ENCODE data around the gene FALEC. TPM values are rescaled to one million over a fixed set of nuclear protein-coding genes. Genes with fewer than 3 reads are reported as not detected.
"Not testable (repeated sequence)": the region's sequence is repeated elsewhere in the genome, so short reads cannot be mapped to it uniquely, and the experiment has no call there.

The FALEC gene
- polyA plus RNA-seq, 1 donor (not counting 4 experiments of a cell fraction or from before 2014, with no cell fraction given) = 0.12 TPM

DNA sequence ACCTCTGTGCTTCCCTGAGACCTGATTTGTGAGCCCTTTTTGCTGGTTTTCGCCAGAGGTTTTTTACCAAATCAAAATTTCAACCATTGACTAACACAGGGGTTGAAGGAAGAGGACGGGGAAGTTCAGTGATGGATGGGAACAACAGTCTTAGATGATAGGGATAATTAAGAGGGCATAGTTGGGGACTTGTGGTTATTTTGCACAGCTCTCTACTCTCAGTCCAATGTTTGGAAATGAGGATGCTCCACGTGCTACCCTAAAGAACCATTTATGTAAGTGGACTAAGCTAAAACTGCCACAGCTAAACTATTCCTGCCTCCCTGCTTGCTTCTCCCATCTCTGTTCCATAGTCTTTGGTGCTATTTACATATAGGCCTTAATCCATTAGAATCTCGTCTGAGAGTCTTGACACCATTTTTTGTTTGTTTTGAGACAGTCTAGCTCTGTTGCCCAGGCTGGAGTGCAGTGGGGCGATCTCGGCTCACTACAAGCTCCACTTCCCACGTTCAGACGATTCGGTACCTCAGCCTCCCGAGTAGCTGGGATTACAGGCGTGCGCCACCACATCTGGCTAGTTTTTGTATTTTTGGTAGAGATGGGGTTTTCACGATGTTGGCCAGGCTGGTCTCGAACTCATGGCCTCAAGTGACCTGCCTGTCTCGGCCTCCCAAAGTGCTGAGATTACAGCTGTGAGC lies 64.5 kb downstream of the FALEC start:
- Histone ChIP-seq H3K9me3 (ENCODE audit: control insufficient read depth, low read depth, low read length) (no peaks in the 10 kb centered on the region), H3K4me1 (ENCODE audit: control insufficient read depth, extremely low read depth, insufficient read depth, low read length) (peaks cover 17% of the 10 kb centered on the region), H4K20me1 (ENCODE audit: control insufficient read depth, extremely low read depth, insufficient read depth, low read length) (peaks cover 36% of the 10 kb centered on the region), H3K9me1 (ENCODE audit: control insufficient read depth, extremely low read depth, insufficient read depth, low read length) (no peaks in the 10 kb centered on the region), H3K4me3 (ENCODE audit: control insufficient read depth in 2 of 3, extremely low read depth in 1 of 3, insufficient read depth in 2 of 3, low read depth in 1 of 3, low read length in 3 of 3) (peak overlapping the region; percentile 66 to 98 (median 90)), H3K27me3 (ENCODE audit: control insufficient read depth, extremely low read depth, insufficient read depth, low read length) (no peaks in the 10 kb centered on the region), H3K9ac (ENCODE audit: control insufficient read depth, extremely low read depth, insufficient read depth, low read length) (peak overlapping the region; percentile 99), H2AFZ (ENCODE audit: control insufficient read depth, low read length) (peak overlapping the region; percentile 5), H3K27ac (ENCODE audit: control insufficient read depth, insufficient read depth, low read length) (peak overlapping the region; percentile 88), H3K79me2 (ENCODE audit: control insufficient read depth, insufficient read depth, low read length) (peaks cover 49% of the 10 kb centered on the region), H3K4me2 (ENCODE audit: control insufficient read depth, extremely low read depth, insufficient read depth, low read depth, low read length) (peak overlapping the region; percentile 81), H3K36me3 (ENCODE audit: control insufficient read depth in 2 of 2, extremely low read depth in 1 of 2, insufficient read depth in 2 of 2, low read length in 2 of 2) (peaks cover 14 to 38% of the 10 kb centered on the region in 2 experiments)
- FAIRE-seq = no peak
- TF ChIP-seq EZH2 (IDR thresholded peaks at IDR 0.05; ENCODE audit: low read length) = no peak
- TF ChIP-seq, protein P1, sequence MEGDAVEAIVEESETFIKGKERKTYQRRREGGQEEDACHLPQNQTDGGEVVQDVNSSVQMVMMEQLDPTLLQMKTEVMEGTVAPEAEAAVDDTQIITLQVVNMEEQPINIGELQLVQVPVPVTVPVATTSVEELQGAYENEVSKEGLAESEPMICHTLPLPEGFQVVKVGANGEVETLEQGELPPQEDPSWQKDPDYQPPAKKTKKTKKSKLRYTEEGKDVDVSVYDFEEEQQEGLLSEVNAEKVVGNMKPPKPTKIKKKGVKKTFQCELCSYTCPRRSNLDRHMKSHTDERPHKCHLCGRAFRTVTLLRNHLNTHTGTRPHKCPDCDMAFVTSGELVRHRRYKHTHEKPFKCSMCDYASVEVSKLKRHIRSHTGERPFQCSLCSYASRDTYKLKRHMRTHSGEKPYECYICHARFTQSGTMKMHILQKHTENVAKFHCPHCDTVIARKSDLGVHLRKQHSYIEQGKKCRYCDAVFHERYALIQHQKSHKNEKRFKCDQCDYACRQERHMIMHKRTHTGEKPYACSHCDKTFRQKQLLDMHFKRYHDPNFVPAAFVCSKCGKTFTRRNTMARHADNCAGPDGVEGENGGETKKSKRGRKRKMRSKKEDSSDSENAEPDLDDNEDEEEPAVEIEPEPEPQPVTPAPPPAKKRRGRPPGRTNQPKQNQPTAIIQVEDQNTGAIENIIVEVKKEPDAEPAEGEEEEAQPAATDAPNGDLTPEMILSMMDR (optimal IDR thresholded peaks at IDR 0.05 in 1 of 3, IDR thresholded peaks at IDR 0.05 in 1 of 3, conservative IDR thresholded peaks at IDR 0.05 in 1 of 3; ENCODE audit: extremely low read depth in 1 of 3, insufficient read depth in 2 of 3, low read length in 3 of 3) = no peak
- no peak for DNase-seq (ENCODE audit: low read depth, low spot score)
- dilution Hi-C loops (cut with MboI; ENCODE audit: extremely low pct_ligation_motif_present, low sequenced_read_pairs) = no loop called here

DNA sequence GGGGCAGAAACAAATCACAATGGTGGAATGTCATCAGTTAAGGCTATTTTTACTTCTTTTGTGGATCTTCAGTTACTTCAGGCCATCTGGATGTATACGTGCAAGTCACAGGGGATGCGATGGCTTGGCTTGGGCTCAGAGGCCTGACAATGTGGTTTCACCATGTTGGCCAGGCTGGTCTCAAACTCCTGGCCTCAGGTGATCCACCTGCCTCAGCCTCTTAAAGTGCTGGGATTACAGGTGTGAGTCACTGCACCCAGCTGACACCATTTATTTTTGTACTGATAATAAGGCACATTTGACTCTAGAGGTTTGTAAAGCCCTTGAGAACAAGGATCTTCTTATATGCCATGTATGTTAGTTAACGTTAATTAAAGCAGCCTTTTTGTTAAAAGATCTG lies 65.4 kb downstream of the FALEC start:
- H3K9me3 ChIP-seq (ENCODE audit: control insufficient read depth, low read depth, low read length); H3K27me3 ChIP-seq (ENCODE audit: control insufficient read depth, extremely low read depth, insufficient read depth, low read length); H3K9me1 ChIP-seq (ENCODE audit: control insufficient read depth, extremely low read depth, insufficient read depth, low read length); H3K4me3 ChIP-seq (ENCODE audit: control insufficient read depth in 2 of 3, extremely low read depth in 1 of 3, insufficient read depth in 2 of 3, low read depth in 1 of 3, low read length in 3 of 3); DNase-seq (ENCODE audit: low read depth, low spot score); H2AFZ ChIP-seq (ENCODE audit: control insufficient read depth, low read length); H3K4me1 ChIP-seq (ENCODE audit: control insufficient read depth, extremely low read depth, insufficient read depth, low read length); dilution Hi-C loops (cut with MboI; ENCODE audit: extremely low pct_ligation_motif_present, low sequenced_read_pairs); H3K4me2 ChIP-seq (ENCODE audit: control insufficient read depth, extremely low read depth, insufficient read depth, low read depth, low read length); H3K9ac ChIP-seq (ENCODE audit: control insufficient read depth, extremely low read depth, insufficient read depth, low read length); H3K27ac ChIP-seq (ENCODE audit: control insufficient read depth, insufficient read depth, low read length); FAIRE-seq: not testable (repeated sequence)
- Histone ChIP-seq H3K79me2 (ENCODE audit: control insufficient read depth, insufficient read depth, low read length) (peaks cover 41% of the 10 kb centered on the region), H4K20me1 (ENCODE audit: control insufficient read depth, extremely low read depth, insufficient read depth, low read length) (peaks cover 28% of the 10 kb centered on the region), H3K36me3 (ENCODE audit: control insufficient read depth in 2 of 2, extremely low read depth in 1 of 2, insufficient read depth in 2 of 2, low read length in 2 of 2) (peaks cover 9 to 29% of the 10 kb centered on the region in 2 experiments)

DNA sequence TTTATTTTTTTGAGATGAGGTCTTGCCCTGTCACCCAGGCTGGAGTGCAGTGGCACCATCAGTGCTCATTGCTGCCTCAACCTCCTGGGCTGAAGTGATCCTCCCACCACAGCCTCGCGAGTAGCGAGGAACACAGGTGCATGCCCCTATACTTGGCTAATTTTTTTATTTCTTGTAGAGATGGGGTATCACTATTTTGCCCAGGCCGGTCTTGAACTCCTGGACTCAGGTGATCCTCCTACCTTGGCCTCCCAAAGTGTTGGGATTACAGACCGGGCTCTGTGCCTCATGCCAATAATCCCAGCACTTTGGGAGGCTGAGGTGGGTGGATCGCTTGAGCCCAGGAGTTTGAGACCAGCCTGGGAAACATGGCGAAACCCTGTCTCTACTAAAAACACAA lies 65.9 kb downstream of the FALEC start:
- H3K4me2 ChIP-seq (ENCODE audit: control insufficient read depth, extremely low read depth, insufficient read depth, low read depth, low read length); H3K9ac ChIP-seq (ENCODE audit: control insufficient read depth, extremely low read depth, insufficient read depth, low read length); H3K9me1 ChIP-seq (ENCODE audit: control insufficient read depth, extremely low read depth, insufficient read depth, low read length); H3K27me3 ChIP-seq (ENCODE audit: control insufficient read depth, extremely low read depth, insufficient read depth, low read length); H3K4me3 ChIP-seq (ENCODE audit: control insufficient read depth in 2 of 3, extremely low read depth in 1 of 3, insufficient read depth in 2 of 3, low read depth in 1 of 3, low read length in 3 of 3); FAIRE-seq; H3K27ac ChIP-seq (ENCODE audit: control insufficient read depth, insufficient read depth, low read length); H3K4me1 ChIP-seq (ENCODE audit: control insufficient read depth, extremely low read depth, insufficient read depth, low read length); H2AFZ ChIP-seq (ENCODE audit: control insufficient read depth, low read length); H3K9me3 ChIP-seq (ENCODE audit: control insufficient read depth, low read depth, low read length); dilution Hi-C loops (cut with MboI; ENCODE audit: extremely low pct_ligation_motif_present, low sequenced_read_pairs); DNase-seq (ENCODE audit: low read depth, low spot score): not testable (repeated sequence)
- Histone ChIP-seq H3K79me2 (ENCODE audit: control insufficient read depth, insufficient read depth, low read length) (peaks cover 36% of the 10 kb centered on the region), H3K36me3 (ENCODE audit: control insufficient read depth in 2 of 2, extremely low read depth in 1 of 2, insufficient read depth in 2 of 2, low read length in 2 of 2) (peaks cover 8 to 24% of the 10 kb centered on the region in 2 experiments), H4K20me1 (ENCODE audit: control insufficient read depth, extremely low read depth, insufficient read depth, low read length) (peaks cover 23% of the 10 kb centered on the region)

DNA sequence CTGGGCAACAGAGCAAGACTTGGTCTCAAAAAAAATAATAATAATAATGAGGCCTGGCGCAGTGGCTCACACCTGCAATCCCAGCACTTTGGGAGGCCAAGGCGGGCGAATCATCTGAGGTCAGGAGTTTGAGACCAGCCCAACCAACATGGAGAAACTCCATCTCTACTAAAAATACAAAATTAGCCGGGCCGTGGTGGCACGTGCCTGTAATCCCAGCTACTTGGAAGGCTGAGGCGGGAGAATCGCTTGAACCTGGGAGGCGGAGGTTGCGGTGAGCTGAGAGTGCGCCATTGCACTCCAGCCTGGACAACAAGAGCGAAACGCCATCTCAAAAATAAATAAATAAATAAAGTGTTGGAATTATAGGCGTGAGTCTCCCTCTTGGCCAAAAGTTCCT lies 66.4 kb downstream of the FALEC start:
- FAIRE-seq; H3K9me1 ChIP-seq (ENCODE audit: control insufficient read depth, extremely low read depth, insufficient read depth, low read length); H3K9ac ChIP-seq (ENCODE audit: control insufficient read depth, extremely low read depth, insufficient read depth, low read length); H3K4me1 ChIP-seq (ENCODE audit: control insufficient read depth, extremely low read depth, insufficient read depth, low read length); H3K4me3 ChIP-seq (ENCODE audit: control insufficient read depth in 2 of 3, extremely low read depth in 1 of 3, insufficient read depth in 2 of 3, low read depth in 1 of 3, low read length in 3 of 3); H3K27ac ChIP-seq (ENCODE audit: control insufficient read depth, insufficient read depth, low read length); H3K27me3 ChIP-seq (ENCODE audit: control insufficient read depth, extremely low read depth, insufficient read depth, low read length); dilution Hi-C loops (cut with MboI; ENCODE audit: extremely low pct_ligation_motif_present, low sequenced_read_pairs); H3K4me2 ChIP-seq (ENCODE audit: control insufficient read depth, extremely low read depth, insufficient read depth, low read depth, low read length); H2AFZ ChIP-seq (ENCODE audit: control insufficient read depth, low read length); H3K9me3 ChIP-seq (ENCODE audit: control insufficient read depth, low read depth, low read length); DNase-seq (ENCODE audit: low read depth, low spot score): not testable (repeated sequence)
- H4K20me1 ChIP-seq (ENCODE audit: control insufficient read depth, extremely low read depth, insufficient read depth, low read length) = peaks cover 18% of the 10 kb centered on the region
- peaks cover 7 to 20% of the 10 kb centered on the region in 2 experiments for H3K36me3 ChIP-seq (ENCODE audit: control insufficient read depth in 2 of 2, extremely low read depth in 1 of 2, insufficient read depth in 2 of 2, low read length in 2 of 2)
- peaks cover 31% of the 10 kb centered on the region for H3K79me2 ChIP-seq (ENCODE audit: control insufficient read depth, insufficient read depth, low read length)
